Esophagus muscularis mucosa (tissue), 4 donors: ENCODE data around the gene SFXN4. TPM values are rescaled to one million over a fixed set of nuclear protein-coding genes. Genes with fewer than 3 reads are reported as not detected.
"Not testable (repeated sequence)": the region's sequence is repeated elsewhere in the genome, so short reads cannot be mapped to it uniquely, and the experiment has no call there.

Source experiments
- DNase-seq: peaks from one replicate; pipeline ENCODE4 v3.0.0-alpha.2; 2017; ENCODE audit errors: extremely low spot score
- H3K27ac ChIP-seq, 4 donors: fragments of 200-600 bp; sonication (generic); replicated peaks in 1 of 4; 1 replicate in 3 of 4; 2 replicates in 1 of 4; pipeline ENCODE4 v1.5.1; 2016 to 2019; ENCODE audit warnings: mild to moderate bottlenecking in 1 of 4
- H3K27me3 ChIP-seq, 4 donors: fragments of 200-600 bp; sonication (generic); one replicate each; pipeline versions ENCODE4 v1.5.1 to v1.6.0; 2016 to 2019
- H3K36me3 ChIP-seq, 4 donors: fragments of 200-600 bp; sonication (generic); one replicate each; pipeline ENCODE4 v1.5.1; 2016 to 2019
- H3K4me1 ChIP-seq, 4 donors: fragments of 200-600 bp; sonication (generic); one replicate each; pipeline ENCODE4 v1.5.1; 2016 to 2019
- H3K4me3 ChIP-seq, 4 donors: fragments of 200-600 bp; sonication (generic); 1 replicate in 2 of 4; 2 replicates in 2 of 4; pipeline ENCODE4 v1.5.1; 2016 to 2019; ENCODE audit warnings: mild to moderate bottlenecking in 4 of 4, moderate library complexity in 1 of 4
- H3K9me3 ChIP-seq, 4 donors: fragments of 200-600 bp; sonication (generic); 1 replicate in 3 of 4; 2 replicates in 1 of 4; pipeline ENCODE4 v1.5.1; 2016 to 2019
- EP300 ChIP-seq: sonication (generic); formaldehyde crosslinking; IDR thresholded peaks from one replicate; pipeline ENCODE4 v1.6.1; 2017; ENCODE audit warnings: antibody characterized with exemption
- POLR2A ChIP-seq: fragments of 450-650 bp; IDR thresholded peaks from one replicate; pipeline ENCODE4 v1.6.1; 2017; ENCODE audit warnings: antibody characterized with exemption, moderate library complexity, mild to moderate bottlenecking, low read depth
- POLR2AphosphoS5 ChIP-seq, 2 donors: sonication (generic); formaldehyde crosslinking; IDR thresholded peaks; one replicate each; pipeline ENCODE4 v1.6.1; 2017; ENCODE audit warnings: antibody characterized with exemption in 2 of 2
- WGBS: methylation state at CpG from one replicate; pipeline ENCODE4 v1.1.5; 2018; 5-methylcytosine and 5-hydroxymethylcytosine counted together
- intact Hi-C: fragments of 100-400 bp; cut with DNase I; formaldehyde crosslinking; loops from one replicate; pipeline ENCODE4 v1.15.1; 2023
- total RNA-seq, 4 donors: library from RNA; depleted of rRNA; stranded (reverse); fragments of >200 nt; gene quantifications; one replicate each; pipeline versions ENCODE4 v1.1.0 to v1.2.1, GENCODE V29; 2016
- TF ChIP-seq, protein P1 (sequence below), 3 experiments: fragments of 200-600 bp in 2 of 3; fragments of 450-650 bp in 1 of 3; sonication (generic) in 2 of 3; IDR thresholded peaks; one replicate each; pipeline ENCODE4 v1.5.1; 2017 to 2019; ENCODE audit warnings: antibody characterized with exemption in 3 of 3, mild to moderate bottlenecking in 2 of 3, moderate library complexity in 1 of 3

Gene SFXN4
- total RNA-seq, 4 donors from 2014 or later: 14.1 to 39.9 (median 17.8) TPM

DNA sequence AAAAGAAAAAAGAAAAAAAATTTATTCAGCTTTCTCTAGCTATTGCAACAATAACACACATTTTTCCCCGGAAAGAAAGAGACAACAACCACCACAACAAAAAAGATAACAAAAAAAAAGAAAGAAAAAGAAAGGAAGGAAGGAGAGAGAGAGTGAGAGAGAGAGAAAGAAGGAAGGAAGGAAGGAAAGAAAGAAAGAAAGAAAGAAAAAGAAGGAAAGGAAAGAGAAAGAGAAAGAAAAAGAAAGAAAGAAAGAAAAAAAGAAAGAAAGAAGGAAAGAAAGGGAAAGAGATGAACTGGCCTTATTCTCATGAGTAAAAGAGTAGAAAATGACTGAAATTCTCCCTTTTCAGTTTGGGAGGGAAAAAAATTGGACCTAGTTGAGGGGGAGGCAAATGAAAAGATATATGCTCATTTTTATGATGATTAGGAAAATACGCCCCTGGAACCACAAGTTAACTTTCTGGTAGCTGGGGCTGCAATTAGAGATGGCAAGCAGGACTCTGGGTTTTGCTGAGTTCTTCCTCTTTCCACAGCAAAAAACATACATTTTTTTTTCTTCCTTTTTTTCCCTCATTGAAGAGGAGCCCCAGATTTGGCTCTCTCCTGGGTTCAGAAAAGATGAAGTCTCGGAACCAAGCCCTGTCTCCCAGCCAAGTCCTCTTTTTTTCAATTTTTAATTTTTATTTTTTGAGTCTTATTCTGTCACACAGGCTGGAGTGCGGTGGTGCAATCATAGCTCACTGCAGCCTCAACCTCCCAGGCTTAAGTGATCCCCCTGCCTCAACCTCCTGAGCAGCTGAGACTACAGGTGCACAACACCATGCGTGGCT, 25.7 kb upstream of the SFXN4 start:
- H3K27me3 ChIP-seq: no peaks in the 10 kb centered on the region
- H3K4me3 ChIP-seq: no peak overlapping the region
- no peaks in the 10 kb centered on the region for H3K36me3 ChIP-seq
- intact Hi-C loops: no loop called here
- no peak for DNase-seq
- TF ChIP-seq, protein P1, sequence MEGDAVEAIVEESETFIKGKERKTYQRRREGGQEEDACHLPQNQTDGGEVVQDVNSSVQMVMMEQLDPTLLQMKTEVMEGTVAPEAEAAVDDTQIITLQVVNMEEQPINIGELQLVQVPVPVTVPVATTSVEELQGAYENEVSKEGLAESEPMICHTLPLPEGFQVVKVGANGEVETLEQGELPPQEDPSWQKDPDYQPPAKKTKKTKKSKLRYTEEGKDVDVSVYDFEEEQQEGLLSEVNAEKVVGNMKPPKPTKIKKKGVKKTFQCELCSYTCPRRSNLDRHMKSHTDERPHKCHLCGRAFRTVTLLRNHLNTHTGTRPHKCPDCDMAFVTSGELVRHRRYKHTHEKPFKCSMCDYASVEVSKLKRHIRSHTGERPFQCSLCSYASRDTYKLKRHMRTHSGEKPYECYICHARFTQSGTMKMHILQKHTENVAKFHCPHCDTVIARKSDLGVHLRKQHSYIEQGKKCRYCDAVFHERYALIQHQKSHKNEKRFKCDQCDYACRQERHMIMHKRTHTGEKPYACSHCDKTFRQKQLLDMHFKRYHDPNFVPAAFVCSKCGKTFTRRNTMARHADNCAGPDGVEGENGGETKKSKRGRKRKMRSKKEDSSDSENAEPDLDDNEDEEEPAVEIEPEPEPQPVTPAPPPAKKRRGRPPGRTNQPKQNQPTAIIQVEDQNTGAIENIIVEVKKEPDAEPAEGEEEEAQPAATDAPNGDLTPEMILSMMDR (IDR thresholded peaks at IDR 0.05): no peak
- TF ChIP-seq POLR2A (no peak), POLR2AphosphoS5 (IDR thresholded peaks at IDR 0.05) (no peak), EP300 (no peak)
- WGBS: 66% methylated on average over 5 of the region's 5 CpGs
- H3K27ac ChIP-seq: no peak overlapping the region
- H3K9me3 ChIP-seq: no peaks in the 10 kb centered on the region
- H3K4me1 ChIP-seq: peaks cover 0 to 5% (median 0%) of the 10 kb centered on the region in 4 donors

DNA sequence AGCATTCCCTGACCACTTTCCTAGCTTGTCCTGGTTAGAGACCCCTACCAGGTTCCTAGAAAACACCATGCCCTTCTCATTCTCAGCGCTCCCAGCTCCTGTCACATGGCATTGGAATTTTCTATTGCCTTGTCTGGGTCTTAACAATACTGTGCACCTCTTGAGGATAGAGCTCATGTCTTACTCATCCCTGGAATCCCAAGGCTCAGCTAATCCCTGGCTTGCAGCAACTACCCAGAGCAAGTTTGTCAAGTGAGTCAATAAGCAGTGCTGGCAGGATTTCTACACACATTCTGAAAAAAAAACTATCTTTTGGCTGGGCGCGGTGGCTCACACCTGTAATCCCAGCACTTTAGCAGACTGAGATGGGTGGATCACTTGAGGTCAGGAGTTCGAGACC, 24.8 kb upstream of the SFXN4 start:
- Histone ChIP-seq H3K27ac (no peak overlapping the region), H3K4me3 (no peak overlapping the region), H3K9me3 (no peaks in the 10 kb centered on the region), H3K36me3 (no peaks in the 10 kb centered on the region), H3K27me3 (no peaks in the 10 kb centered on the region), H3K4me1 (peaks cover 0 to 5% (median 0%) of the 10 kb centered on the region in 4 donors)
- TF ChIP-seq POLR2A: no peak
- TF ChIP-seq POLR2AphosphoS5 (IDR thresholded peaks at IDR 0.05): no peak
- TF ChIP-seq EP300: no peak
- TF ChIP-seq, protein P1 (IDR thresholded peaks at IDR 0.05): no peak
- 87% methylated on average over 4 of the region's 4 CpGs for WGBS
- no peak for DNase-seq
- intact Hi-C loops: no loop called here

DNA sequence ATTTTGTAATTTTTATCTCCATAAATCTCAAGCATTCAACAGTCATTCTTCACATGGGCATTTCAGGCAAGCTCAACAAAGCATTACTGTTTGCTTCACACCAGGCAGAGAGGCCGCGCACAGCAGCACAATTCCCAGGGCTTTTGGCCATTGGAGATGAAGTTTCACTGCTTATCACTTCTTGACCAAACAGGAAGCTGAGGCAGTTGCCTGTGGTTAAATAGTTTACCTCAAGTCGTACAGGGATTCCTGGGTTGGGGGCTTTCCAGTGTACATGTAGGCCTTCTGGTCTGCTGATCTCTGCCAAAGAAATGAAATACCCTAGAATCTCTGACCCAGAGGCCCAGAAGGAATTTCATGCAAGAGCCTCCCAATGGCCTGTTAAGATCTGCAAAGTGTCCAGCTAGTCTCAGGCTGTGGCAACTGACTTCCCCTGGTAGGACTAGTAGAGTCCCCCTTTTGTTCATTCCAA, 24.3 kb upstream of the SFXN4 start:
- no peaks in the 10 kb centered on the region for H3K36me3 ChIP-seq
- H3K27ac ChIP-seq: no peak overlapping the region
- no peaks in the 10 kb centered on the region for H3K27me3 ChIP-seq
- no peaks in the 10 kb centered on the region for H3K9me3 ChIP-seq
- no peak for DNase-seq
- WGBS: 88% methylated on average over 2 of the region's 3 CpGs
- intact Hi-C loops: no loop called here
- TF ChIP-seq, protein P1 (IDR thresholded peaks at IDR 0.05): no peak
- no peak for TF ChIP-seq EP300
- TF ChIP-seq POLR2AphosphoS5 (IDR thresholded peaks at IDR 0.05): no peak
- TF ChIP-seq POLR2A: no peak
- H3K4me1 ChIP-seq: peaks cover 0 to 5% (median 0%) of the 10 kb centered on the region in 4 donors
- no peak overlapping the region for H3K4me3 ChIP-seq

DNA sequence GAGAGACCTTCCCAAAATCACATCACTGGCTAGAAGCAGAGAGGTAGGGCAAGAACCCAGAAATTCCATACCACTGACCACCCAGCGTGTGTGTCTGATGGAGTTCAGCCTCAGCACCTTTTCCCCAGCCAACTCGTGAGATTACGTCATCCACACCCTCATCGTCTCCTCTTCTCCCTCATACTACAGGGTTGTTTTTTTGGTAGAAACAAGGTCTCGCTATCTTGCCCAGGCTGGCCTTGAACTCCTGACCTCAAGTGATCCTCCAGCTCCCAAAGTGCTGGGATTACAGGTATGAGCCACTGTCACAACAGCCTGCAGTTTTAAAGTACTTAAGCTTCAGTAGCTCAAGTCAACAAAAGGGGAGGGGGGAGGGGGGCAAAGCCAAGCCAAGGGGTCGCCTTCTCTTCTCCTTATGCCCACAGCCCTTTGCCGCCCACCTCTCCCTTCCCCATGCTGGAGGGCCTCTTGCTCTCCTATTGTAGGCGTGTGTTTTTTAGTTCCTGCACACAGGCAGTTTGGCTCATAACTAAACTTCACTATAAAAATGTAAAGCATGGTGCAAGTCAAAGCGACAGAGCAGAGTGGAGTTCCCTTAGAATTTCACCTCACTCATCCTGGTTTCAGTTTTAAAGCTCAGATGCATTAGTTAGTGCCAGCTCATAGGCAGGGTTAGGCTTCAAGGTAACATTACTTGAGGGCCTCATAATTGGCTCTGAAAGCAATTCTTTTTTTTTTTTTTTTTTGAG, 18.3 kb upstream of the SFXN4 start:
- H3K4me1 ChIP-seq: peaks cover 6 to 8% (median 6%) of the 10 kb centered on the region in 4 donors
- WGBS: 72% methylated on average over 9 of the region's 9 CpGs
- no peaks in the 10 kb centered on the region for H3K9me3 ChIP-seq
- intact Hi-C loops: no loop called here
- no peak for DNase-seq
- H3K27ac ChIP-seq: no peak overlapping the region
- H3K27me3 ChIP-seq: no peaks in the 10 kb centered on the region
- H3K36me3 ChIP-seq: no peaks in the 10 kb centered on the region
- no peak overlapping the region for H3K4me3 ChIP-seq
- TF ChIP-seq, protein P1 (IDR thresholded peaks at IDR 0.05): no peak
- no peak for TF ChIP-seq POLR2A
- no peak for TF ChIP-seq POLR2AphosphoS5 (IDR thresholded peaks at IDR 0.05)
- TF ChIP-seq EP300: no peak

DNA sequence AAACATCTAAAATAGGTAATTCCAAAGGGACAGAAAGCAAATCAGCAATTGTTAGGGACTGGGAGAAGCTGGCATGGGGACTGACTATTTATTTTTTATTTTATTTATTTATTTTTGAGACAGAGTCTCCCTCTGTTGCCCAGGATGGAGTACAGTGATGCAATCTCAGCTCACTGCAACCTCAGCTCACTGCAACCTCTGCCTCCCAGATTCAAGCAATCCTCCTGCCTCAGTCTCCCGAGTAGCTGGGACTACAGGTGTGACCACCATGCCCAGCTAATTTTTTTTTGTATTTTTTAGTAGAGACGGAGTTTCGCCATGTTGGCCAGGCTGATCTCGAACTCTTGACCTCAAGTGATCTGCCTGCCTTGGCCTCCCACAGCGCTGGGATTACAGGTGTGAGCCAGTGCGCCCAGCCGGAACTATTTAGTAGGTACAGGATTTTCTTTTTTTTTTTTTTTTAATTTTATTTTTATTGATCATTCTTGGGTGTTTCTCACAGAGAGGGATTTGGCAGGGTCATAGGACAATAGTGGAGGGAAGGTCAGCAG, 15.4 kb upstream of the SFXN4 start:
- H3K27me3 ChIP-seq, intact Hi-C loops, H3K9me3 ChIP-seq, H3K27ac ChIP-seq, DNase-seq, H3K4me3 ChIP-seq: not testable (repeated sequence)
- 97% methylated on average over 7 of the region's 7 CpGs for WGBS
- Histone ChIP-seq H3K36me3 (peaks cover 0 to 10% (median 9%) of the 10 kb centered on the region in 4 donors), H3K4me1 (peaks cover 21 to 30% (median 29%) of the 10 kb centered on the region in 4 donors)
